Peyer's patch (tissue), 4 donors: ENCODE measurements around the gene GUCY1A2. TPM values are rescaled to one million over a fixed set of nuclear protein-coding genes. Genes with fewer than 3 reads are reported as not detected.
"Not testable (repeated sequence)": the region's sequence is repeated elsewhere in the genome, so short reads cannot be mapped to it uniquely, and the experiment has no call there.

ENCODE experiments used
- DNase-seq, 3 donors: peaks; one replicate each; pipeline ENCODE4 v3.0.0-alpha.2; 2017 to 2019
- H3K27ac ChIP-seq, 4 donors: fragments of 200-600 bp; sonication (generic); one replicate each; pipeline ENCODE4 v1.5.1; 2016 to 2019
- H3K27me3 ChIP-seq, 2 donors: fragments of 200-600 bp; sonication (generic); one replicate each; pipeline ENCODE4 v1.5.1; 2019
- H3K36me3 ChIP-seq, 3 donors: fragments of 200-600 bp; sonication (generic); one replicate each; pipeline ENCODE4 v1.5.1; 2016 to 2019
- H3K4me1 ChIP-seq, 4 donors: fragments of 200-600 bp; sonication (generic); one replicate each; pipeline ENCODE4 v1.5.1; 2016 to 2019
- H3K4me3 ChIP-seq, 4 donors: fragments of 200-600 bp; sonication (generic); 1 replicate in 3 of 4; 2 replicates in 1 of 4; pipeline ENCODE4 v1.5.1; 2016 to 2019; ENCODE audit warnings: mild to moderate bottlenecking in 1 of 4
- H3K9me3 ChIP-seq, 4 donors: fragments of 200-600 bp; sonication (generic); one replicate each; pipeline ENCODE4 v1.5.1; 2016 to 2019; ENCODE audit warnings: mild to moderate bottlenecking in 1 of 4
- POLR2A ChIP-seq, 2 donors: fragments of 450-650 bp; IDR thresholded peaks; one replicate each; pipeline ENCODE4 v1.5.1; 2017; ENCODE audit warnings: antibody characterized with exemption in 2 of 2, mild to moderate bottlenecking in 2 of 2, moderate library complexity in 2 of 2
- total RNA-seq, 4 donors: library from RNA; depleted of rRNA; stranded (reverse); fragments of >200 nt; gene quantifications; one replicate each; pipeline ENCODE4 v1.1.0, GENCODE V29; 2016
- TF ChIP-seq, protein P1 (sequence below), 6 experiments: fragments of 450-650 bp in 4 of 6; fragments of 200-600 bp in 2 of 6; sonication (generic) in 1 of 6; IDR thresholded peaks; one replicate each; pipeline ENCODE4 v1.5.1; 2017 to 2019; ENCODE audit warnings: antibody characterized with exemption in 6 of 6, mild to moderate bottlenecking in 3 of 6, moderate library complexity in 1 of 6

GUCY1A2 gene
- total RNA-seq, 4 donors from 2014 or later: 0.53 to 0.95 (median 0.75) TPM

- no peaks in the 10 kb centered on the region for H3K4me1 ChIP-seq
Observed at GRCh38 chr11:106888386-106888785, 129.9 kb downstream of the GUCY1A2 start.

GRCh38 chr11:106883693-106884092, 134.6 kb downstream of the GUCY1A2 start:
- H3K4me1 ChIP-seq, H3K9me3 ChIP-seq, H3K4me3 ChIP-seq, DNase-seq, H3K36me3 ChIP-seq, H3K27ac ChIP-seq, H3K27me3 ChIP-seq: not testable (repeated sequence)

More at GRCh38 chr11:106888386-106888785, 129.9 kb downstream of the GUCY1A2 start:
- Histone ChIP-seq H3K9me3 (no peaks in the 10 kb centered on the region), H3K36me3 (no peaks in the 10 kb centered on the region), H3K4me3 (no peak overlapping the region), H3K27me3 (no peaks in the 10 kb centered on the region), H3K27ac (no peak overlapping the region)
- no peak for TF ChIP-seq POLR2A (IDR thresholded peaks at IDR 0.05)
- TF ChIP-seq, protein P1, sequence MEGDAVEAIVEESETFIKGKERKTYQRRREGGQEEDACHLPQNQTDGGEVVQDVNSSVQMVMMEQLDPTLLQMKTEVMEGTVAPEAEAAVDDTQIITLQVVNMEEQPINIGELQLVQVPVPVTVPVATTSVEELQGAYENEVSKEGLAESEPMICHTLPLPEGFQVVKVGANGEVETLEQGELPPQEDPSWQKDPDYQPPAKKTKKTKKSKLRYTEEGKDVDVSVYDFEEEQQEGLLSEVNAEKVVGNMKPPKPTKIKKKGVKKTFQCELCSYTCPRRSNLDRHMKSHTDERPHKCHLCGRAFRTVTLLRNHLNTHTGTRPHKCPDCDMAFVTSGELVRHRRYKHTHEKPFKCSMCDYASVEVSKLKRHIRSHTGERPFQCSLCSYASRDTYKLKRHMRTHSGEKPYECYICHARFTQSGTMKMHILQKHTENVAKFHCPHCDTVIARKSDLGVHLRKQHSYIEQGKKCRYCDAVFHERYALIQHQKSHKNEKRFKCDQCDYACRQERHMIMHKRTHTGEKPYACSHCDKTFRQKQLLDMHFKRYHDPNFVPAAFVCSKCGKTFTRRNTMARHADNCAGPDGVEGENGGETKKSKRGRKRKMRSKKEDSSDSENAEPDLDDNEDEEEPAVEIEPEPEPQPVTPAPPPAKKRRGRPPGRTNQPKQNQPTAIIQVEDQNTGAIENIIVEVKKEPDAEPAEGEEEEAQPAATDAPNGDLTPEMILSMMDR (IDR thresholded peaks at IDR 0.05): no peak
- no peak for DNase-seq

GRCh38 chr11:106879832-106880546, 138.3 kb downstream of the GUCY1A2 start:
- no peaks in the 10 kb centered on the region for H3K9me3 ChIP-seq
- H3K4me3 ChIP-seq: no peak overlapping the region
- no peaks in the 10 kb centered on the region for H3K27me3 ChIP-seq
- no peak for TF ChIP-seq POLR2A (IDR thresholded peaks at IDR 0.05)
- TF ChIP-seq, protein P1 (IDR thresholded peaks at IDR 0.05): no peak
- H3K4me1 ChIP-seq: no peaks in the 10 kb centered on the region
- no peak for DNase-seq
- H3K27ac ChIP-seq: no peak overlapping the region
- H3K36me3 ChIP-seq: no peaks in the 10 kb centered on the region

- Histone ChIP-seq H3K4me1 (no peaks in the 10 kb centered on the region), H3K27me3 (no peaks in the 10 kb centered on the region), H3K4me3 (no peak overlapping the region), H3K36me3 (no peaks in the 10 kb centered on the region), H3K9me3 (no peaks in the 10 kb centered on the region), H3K27ac (no peak overlapping the region)
- DNase-seq: no peak
- TF ChIP-seq POLR2A (IDR thresholded peaks at IDR 0.05): no peak
- TF ChIP-seq, protein P1 (IDR thresholded peaks at IDR 0.05): no peak
Observed at GRCh38 chr11:106879029-106879428, 139.2 kb downstream of the GUCY1A2 start.

- Histone ChIP-seq H3K9me3 (peaks cover 0 to 3% (median 0%) of the 10 kb centered on the region in 4 donors), H3K4me3 (no peak overlapping the region), H3K27ac (no peak overlapping the region), H3K36me3 (no peaks in the 10 kb centered on the region), H3K27me3 (no peaks in the 10 kb centered on the region), H3K4me1 (no peaks in the 10 kb centered on the region)
- no peak for TF ChIP-seq POLR2A (IDR thresholded peaks at IDR 0.05)
- TF ChIP-seq, protein P1 (IDR thresholded peaks at IDR 0.05): no peak
- no peak for DNase-seq
Observed at GRCh38 chr11:106875013-106875412, 143.3 kb downstream of the GUCY1A2 start.

- Histone ChIP-seq H3K4me1 (no peaks in the 10 kb centered on the region), H3K9me3 (peaks cover 0 to 3% (median 0%) of the 10 kb centered on the region in 4 donors), H3K27me3 (no peaks in the 10 kb centered on the region), H3K27ac (no peak overlapping the region), H3K36me3 (no peaks in the 10 kb centered on the region), H3K4me3 (no peak overlapping the region)
- DNase-seq: no peak
- TF ChIP-seq, protein P1 (IDR thresholded peaks at IDR 0.05): no peak
- no peak for TF ChIP-seq POLR2A (IDR thresholded peaks at IDR 0.05)
Observed at GRCh38 chr11:106872246-106872645, 146.0 kb downstream of the GUCY1A2 start.
